SK-N-SH (cell line): ENCODE data around the gene MADCAM1. TPM values are rescaled to one million over a fixed set of nuclear protein-coding genes. Genes with fewer than 3 reads are reported as not detected.

Experiments
- CTCF ChIA-PET: fragments of 300-600, 350-600 bp; formaldehyde crosslinking; extraction: SDS; loops from one replicate; lab custom pipeline; 2021; lab: Yijun Ruan, JAX
- POLR2A ChIA-PET: fragments of 350-600 bp; sonication (Branson Sonifier 250); formaldehyde crosslinking; extraction: SDS; loops from one replicate; lab custom pipeline; 2020; ENCODE audit warnings: antibody characterized with exemption, inconsistent platforms; lab: Yijun Ruan, JAX
- DNase-seq: peaks from one replicate; pipeline ENCODE4 v3.0.0; 2012
- H2AFZ ChIP-seq: fragments of 200-600 bp; sonication (generic); 2 replicates; pipeline ENCODE4 v1.8.1; 2016; ENCODE audit warnings: antibody characterized with exemption, mild to moderate bottlenecking, low read depth
- H3F3A ChIP-seq: fragments of 200-600 bp; sonication (generic); replicated peaks from 2 replicates; pipeline ENCODE3; 2016; ENCODE audit warnings: antibody characterized with exemption, mild to moderate bottlenecking; ENCODE audit not compliant: insufficient read depth
- H3K27ac ChIP-seq, 2 experiments: fragments of 200-500 bp in 1 of 2; fragments of 200-600 bp in 1 of 2; sonication (Bioruptor generic) in 1 of 2; sonication (generic), shearing (Covaris generic) in 1 of 2; 2 replicates each; pipeline versions ENCODE4 v1.5.1 to v1.6.1; 2014 to 2016; ENCODE audit warnings: low read depth in 2 of 2, inconsistent platforms in 1 of 2, low read length in 1 of 2, mild to moderate bottlenecking in 1 of 2, mixed read lengths in 1 of 2
- H3K27me3 ChIP-seq: fragments of 200-600 bp; sonication (generic), shearing (Covaris generic); 2 replicates; pipeline ENCODE4 v1.6.1; 2016; ENCODE audit warnings: mixed run types; ENCODE audit not compliant: insufficient read depth
- H3K36me3 ChIP-seq, 2 experiments: fragments of 200-500 bp in 1 of 2; fragments of 200-600 bp in 1 of 2; sonication (Bioruptor generic) in 1 of 2; sonication (generic) in 1 of 2; replicated peaks in 1 of 2; 2 replicates each; pipeline versions ENCODE3 to v1.5.1; 2014 to 2016; ENCODE audit warnings: low read length in 1 of 2, mild to moderate bottlenecking in 1 of 2; ENCODE audit not compliant: insufficient read depth in 2 of 2, control insufficient read depth in 1 of 2
- H3K4me1 ChIP-seq, 2 experiments: fragments of 200-500 bp in 1 of 2; fragments of 200-600 bp in 1 of 2; sonication (Bioruptor generic) in 1 of 2; sonication (generic), shearing (Covaris generic) in 1 of 2; 2 replicates each; pipeline versions ENCODE4 v1.5.1 to v1.6.1; 2014 to 2016; ENCODE audit warnings: low read depth in 1 of 2, low read length in 1 of 2, mixed run types in 1 of 2; ENCODE audit not compliant: insufficient read depth in 2 of 2, control insufficient read depth in 1 of 2
- H3K4me2 ChIP-seq: fragments of 200-600 bp; sonication (generic), shearing (Covaris generic); 2 replicates; pipeline ENCODE4 v1.6.1; 2017; ENCODE audit warnings: mixed run types
- H3K4me3 ChIP-seq, 2 experiments: fragments of 200-500 bp in 1 of 2; fragments of 200-600 bp in 1 of 2; sonication (Bioruptor generic) in 1 of 2; sonication (generic), shearing (Covaris generic) in 1 of 2; 2 replicates each; pipeline versions ENCODE4 v1.5.1 to v1.8.1; 2014 to 2016; ENCODE audit warnings: low read depth in 2 of 2, inconsistent platforms in 1 of 2, low read length in 1 of 2, mild to moderate bottlenecking in 1 of 2, mixed read lengths in 1 of 2, moderate library complexity in 1 of 2
- H3K79me2 ChIP-seq: fragments of 200-600 bp; sonication (generic); 2 replicates; pipeline ENCODE4 v1.8.1; 2017; ENCODE audit warnings: mild to moderate bottlenecking; ENCODE audit not compliant: insufficient read depth
- H3K9ac ChIP-seq: fragments of 200-600 bp; sonication (generic); 2 replicates; pipeline ENCODE4 v1.6.1; 2017; ENCODE audit warnings: mixed run types
- H3K9me2 ChIP-seq: fragments of 200-600 bp; sonication (generic); 2 replicates; pipeline ENCODE4 v1.6.1; 2017; ENCODE audit warnings: mixed run types
- H3K9me3 ChIP-seq: fragments of 200-600 bp; sonication (generic); 2 replicates; pipeline ENCODE4 v1.6.1; 2017; ENCODE audit warnings: mixed run types, mild to moderate bottlenecking, moderate library complexity
- H4K20me1 ChIP-seq: fragments of 200-600 bp; sonication (generic); 2 replicates; pipeline ENCODE4 v1.6.1; 2017; ENCODE audit warnings: mild to moderate bottlenecking, mixed run types; ENCODE audit not compliant: insufficient read depth
- ELF1 ChIP-seq: IDR thresholded peaks from 2 replicates; pipeline ENCODE4 v1.4.0; 2012
- EZH2phosphoT487 ChIP-seq: fragments of 200-600 bp; sonication (generic); IDR thresholded peaks from 2 replicates; pipeline ENCODE4 v1.6.1; 2017; ENCODE audit warnings: low read depth, mixed run types, mild to moderate bottlenecking, antibody characterized with exemption, moderate library complexity, borderline replicate concordance
- FOSL2 ChIP-seq: IDR thresholded peaks from 2 replicates; pipeline ENCODE4 v1.4.0; 2012; ENCODE audit warnings: low read depth, mild to moderate bottlenecking, moderate library complexity, borderline replicate concordance
- JUND ChIP-seq: IDR thresholded peaks from 2 replicates; pipeline ENCODE4 v1.4.0; 2012
- MEF2A ChIP-seq: IDR thresholded peaks from 2 replicates; pipeline ENCODE4 v1.4.0; 2012; ENCODE audit warnings: low read depth, borderline replicate concordance
- NFIC ChIP-seq: IDR thresholded peaks from 2 replicates; pipeline ENCODE4 v1.4.0; 2012; ENCODE audit warnings: borderline replicate concordance
- RCOR1 ChIP-seq: fragments of 150-350 bp; IDR thresholded peaks from 2 replicates; pipeline ENCODE4 v1.6.1; 2017; ENCODE audit warnings: antibody characterized with exemption, low read length
- RXRA ChIP-seq: IDR thresholded peaks from 2 replicates; pipeline ENCODE4 v1.4.0; 2012; ENCODE audit warnings: low read depth, mild to moderate bottlenecking, borderline replicate concordance
- SIN3A ChIP-seq: IDR thresholded peaks from 2 replicates; pipeline ENCODE4 v1.6.1; 2012; ENCODE audit warnings: low read depth, mild to moderate bottlenecking, low read length, moderate library complexity, borderline replicate concordance
- TAF1 ChIP-seq: IDR thresholded peaks from 2 replicates; pipeline ENCODE4 v1.6.1; 2012; ENCODE audit warnings: low read depth, mild to moderate bottlenecking, low read length, moderate library complexity, borderline replicate concordance
- TCF12 ChIP-seq: IDR thresholded peaks from 2 replicates; pipeline ENCODE4 v1.4.0; 2012
- TEAD4 ChIP-seq: IDR thresholded peaks from 2 replicates; pipeline ENCODE4 v1.4.0; 2012; ENCODE audit warnings: mild to moderate bottlenecking, borderline replicate concordance; ENCODE audit not compliant: insufficient read depth
- WGBS: methylation state at CpG from one replicate; pipeline ENCODE4 v1.1.6; 2017; ENCODE audit warnings: low lambda C conversion rate; 5-methylcytosine and 5-hydroxymethylcytosine counted together
- polyA plus RNA-seq, 3 experiments: library from polyadenylated mRNA; depleted of rRNA; stranded (reverse); fragments of >200 nt; gene quantifications; 2 replicates each; pipeline ENCODE4 v1.2.3, GENCODE V29; 2012
- TF ChIP-seq, protein P1 (sequence below): IDR thresholded peaks from 2 replicates; pipeline ENCODE4 v1.4.0; 2012; ENCODE audit warnings: low read depth, borderline replicate concordance
- TF ChIP-seq, protein P2 (sequence below): fragments of 150-350 bp; IDR thresholded peaks from 2 replicates; pipeline ENCODE4 v1.6.1; 2016; ENCODE audit warnings: mild to moderate bottlenecking, low read depth, low read length
- TF ChIP-seq, protein P3 (sequence below): IDR thresholded peaks from 2 replicates; pipeline ENCODE4; 2012
- TF ChIP-seq, protein P4 (sequence below): fragments of 200-600 bp; sonication (generic); IDR thresholded peaks from 2 replicates; pipeline ENCODE4 v1.6.1; 2017; ENCODE audit warnings: antibody characterized with exemption, mild to moderate bottlenecking, moderate library complexity

Gene MADCAM1
- polyA plus RNA-seq, 1 of the 3 experiments (the other 2 are of a cell fraction): 0.81 TPM

DNA sequence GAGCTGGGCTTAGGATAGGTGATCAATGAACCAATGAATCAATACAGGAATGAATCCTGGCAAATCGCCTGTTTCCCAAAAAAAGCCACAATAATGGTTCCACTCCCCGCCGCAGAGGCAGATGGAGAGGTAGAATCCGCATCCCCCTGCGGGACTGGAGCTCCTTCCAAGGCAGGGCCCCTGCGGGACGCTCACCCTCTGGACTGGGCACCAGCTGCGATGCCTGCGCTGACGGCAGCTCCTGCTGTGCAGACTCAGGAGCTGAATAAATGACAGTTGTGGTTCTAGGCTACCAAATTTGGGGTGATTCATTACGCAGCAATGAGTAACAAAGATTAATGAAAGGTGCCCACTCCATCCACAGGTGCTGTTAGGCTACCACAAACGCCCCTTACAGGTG is 26.4 kb downstream of the MADCAM1 start:
- WGBS: 91% methylated on average over 12 of the region's 12 CpGs
- no peak overlapping the region for H3K4me2 ChIP-seq
- H3K27me3 ChIP-seq: no peaks in the 10 kb centered on the region
- no peaks in the 10 kb centered on the region for H4K20me1 ChIP-seq
- H3K4me1 ChIP-seq: peaks cover 0 to 7% of the 10 kb centered on the region in 2 experiments; a peak in 1 of 4 replicates
- no peak overlapping the region for H3K4me3 ChIP-seq
- H3F3A ChIP-seq: no peaks in the 10 kb centered on the region
- no peak for DNase-seq
- H3K9ac ChIP-seq: no peak overlapping the region
- H3K9me3 ChIP-seq: no peaks in the 10 kb centered on the region
- ChIA-PET CTCF (interaction anchor here (1.4 to 7.4 kb wide), 3 partner anchors 8 to 61 kb away, joined by 3 to 71 read pairs (median 7); partner anchors contain the start of gene CDC34), POLR2A (no interaction called here)
- no peak overlapping the region for H2AFZ ChIP-seq
- TF ChIP-seq MEF2A (no peak), TAF1 (no peak), FOSL2 (no peak), NFIC (no peak), RCOR1 (no peak), EZH2phosphoT487 (no peak), ELF1 (no peak), TEAD4 (no peak), TCF12 (no peak), SIN3A (no peak), RXRA (no peak), JUND (no peak)
- TF ChIP-seq, protein P1, sequence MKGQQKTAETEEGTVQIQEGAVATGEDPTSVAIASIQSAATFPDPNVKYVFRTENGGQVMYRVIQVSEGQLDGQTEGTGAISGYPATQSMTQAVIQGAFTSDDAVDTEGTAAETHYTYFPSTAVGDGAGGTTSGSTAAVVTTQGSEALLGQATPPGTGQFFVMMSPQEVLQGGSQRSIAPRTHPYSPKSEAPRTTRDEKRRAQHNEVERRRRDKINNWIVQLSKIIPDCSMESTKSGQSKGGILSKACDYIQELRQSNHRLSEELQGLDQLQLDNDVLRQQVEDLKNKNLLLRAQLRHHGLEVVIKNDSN: no peak
- TF ChIP-seq, protein P2, sequence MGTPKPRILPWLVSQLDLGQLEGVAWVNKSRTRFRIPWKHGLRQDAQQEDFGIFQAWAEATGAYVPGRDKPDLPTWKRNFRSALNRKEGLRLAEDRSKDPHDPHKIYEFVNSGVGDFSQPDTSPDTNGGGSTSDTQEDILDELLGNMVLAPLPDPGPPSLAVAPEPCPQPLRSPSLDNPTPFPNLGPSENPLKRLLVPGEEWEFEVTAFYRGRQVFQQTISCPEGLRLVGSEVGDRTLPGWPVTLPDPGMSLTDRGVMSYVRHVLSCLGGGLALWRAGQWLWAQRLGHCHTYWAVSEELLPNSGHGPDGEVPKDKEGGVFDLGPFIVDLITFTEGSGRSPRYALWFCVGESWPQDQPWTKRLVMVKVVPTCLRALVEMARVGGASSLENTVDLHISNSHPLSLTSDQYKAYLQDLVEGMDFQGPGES: no peak
- TF ChIP-seq, protein P3, sequence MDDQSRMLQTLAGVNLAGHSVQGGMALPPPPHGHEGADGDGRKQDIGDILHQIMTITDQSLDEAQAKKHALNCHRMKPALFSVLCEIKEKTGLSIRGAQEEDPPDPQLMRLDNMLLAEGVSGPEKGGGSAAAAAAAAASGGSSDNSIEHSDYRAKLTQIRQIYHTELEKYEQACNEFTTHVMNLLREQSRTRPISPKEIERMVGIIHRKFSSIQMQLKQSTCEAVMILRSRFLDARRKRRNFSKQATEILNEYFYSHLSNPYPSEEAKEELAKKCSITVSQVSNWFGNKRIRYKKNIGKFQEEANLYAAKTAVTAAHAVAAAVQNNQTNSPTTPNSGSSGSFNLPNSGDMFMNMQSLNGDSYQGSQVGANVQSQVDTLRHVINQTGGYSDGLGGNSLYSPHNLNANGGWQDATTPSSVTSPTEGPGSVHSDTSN: no peak
- TF ChIP-seq, protein P4, sequence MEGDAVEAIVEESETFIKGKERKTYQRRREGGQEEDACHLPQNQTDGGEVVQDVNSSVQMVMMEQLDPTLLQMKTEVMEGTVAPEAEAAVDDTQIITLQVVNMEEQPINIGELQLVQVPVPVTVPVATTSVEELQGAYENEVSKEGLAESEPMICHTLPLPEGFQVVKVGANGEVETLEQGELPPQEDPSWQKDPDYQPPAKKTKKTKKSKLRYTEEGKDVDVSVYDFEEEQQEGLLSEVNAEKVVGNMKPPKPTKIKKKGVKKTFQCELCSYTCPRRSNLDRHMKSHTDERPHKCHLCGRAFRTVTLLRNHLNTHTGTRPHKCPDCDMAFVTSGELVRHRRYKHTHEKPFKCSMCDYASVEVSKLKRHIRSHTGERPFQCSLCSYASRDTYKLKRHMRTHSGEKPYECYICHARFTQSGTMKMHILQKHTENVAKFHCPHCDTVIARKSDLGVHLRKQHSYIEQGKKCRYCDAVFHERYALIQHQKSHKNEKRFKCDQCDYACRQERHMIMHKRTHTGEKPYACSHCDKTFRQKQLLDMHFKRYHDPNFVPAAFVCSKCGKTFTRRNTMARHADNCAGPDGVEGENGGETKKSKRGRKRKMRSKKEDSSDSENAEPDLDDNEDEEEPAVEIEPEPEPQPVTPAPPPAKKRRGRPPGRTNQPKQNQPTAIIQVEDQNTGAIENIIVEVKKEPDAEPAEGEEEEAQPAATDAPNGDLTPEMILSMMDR: no peak
- no peaks in the 10 kb centered on the region for H3K79me2 ChIP-seq
- peaks cover 3% of the 10 kb centered on the region in 2 experiments for H3K36me3 ChIP-seq
- H3K27ac ChIP-seq: no peak overlapping the region
- H3K9me2 ChIP-seq: no peaks in the 10 kb centered on the region
